Osteoblast (primary cell): ENCODE measurements around the gene NAA11. TPM values are rescaled to one million over a fixed set of nuclear protein-coding genes. Genes with fewer than 3 reads are reported as not detected.

Experiments
- DNase-seq: peaks from one replicate; pipeline ENCODE4 v3.0.0; 2011; ENCODE audit warnings: low spot score, mixed read lengths; ENCODE audit not compliant: insufficient read length; ENCODE audit errors: missing footprints
- H2AFZ ChIP-seq: 2 replicates; pipeline ENCODE4 v1.6.0; 2011; ENCODE audit warnings: mild to moderate bottlenecking, low read length
- H3K27ac ChIP-seq: 2 replicates; pipeline ENCODE4 v1.5.1; 2011; ENCODE audit warnings: mild to moderate bottlenecking, low read depth, low read length, moderate library complexity
- H3K27me3 ChIP-seq: 2 replicates; pipeline ENCODE4 v1.6.0; 2012; ENCODE audit warnings: mild to moderate bottlenecking, control low read depth, inconsistent platforms, low read length, moderate library complexity; ENCODE audit not compliant: insufficient read depth
- H3K36me3 ChIP-seq: 2 replicates; pipeline ENCODE4 v1.5.1; 2011; ENCODE audit warnings: mild to moderate bottlenecking, low read length, control low read depth, moderate library complexity; ENCODE audit not compliant: insufficient read depth
- H3K4me1 ChIP-seq: 2 replicates; pipeline ENCODE4 v1.5.1; 2011; ENCODE audit warnings: mild to moderate bottlenecking, low read length, control low read depth, moderate library complexity; ENCODE audit not compliant: insufficient read depth
- H3K4me2 ChIP-seq: 2 replicates; pipeline ENCODE4 v1.6.0; 2011; ENCODE audit warnings: mild to moderate bottlenecking, low read length; ENCODE audit not compliant: insufficient read depth
- H3K4me3 ChIP-seq: fragments of 200-600 bp; sonication (generic); 3 replicates; pipeline ENCODE4 v1.5.1; 2012; ENCODE audit warnings: mild to moderate bottlenecking, low read length, inconsistent platforms; ENCODE audit not compliant: insufficient read depth
- H3K79me2 ChIP-seq: 2 replicates; pipeline ENCODE4 v1.6.0; 2012; ENCODE audit warnings: mild to moderate bottlenecking, low read length, control low read depth, inconsistent platforms; ENCODE audit not compliant: insufficient read depth
- H3K9me3 ChIP-seq: 2 replicates; pipeline ENCODE4 v1.5.1; 2011; ENCODE audit warnings: low read depth, low read length, control low read depth
- H4K20me1 ChIP-seq: 2 replicates; pipeline ENCODE4 v1.6.0; 2012; ENCODE audit warnings: mild to moderate bottlenecking, low read length, control low read depth; ENCODE audit not compliant: insufficient read depth
- CTCF ChIP-seq: IDR thresholded peaks from 2 replicates; pipeline ENCODE4 v1.5.1; 2011; ENCODE audit warnings: mild to moderate bottlenecking, low read depth, low read length, moderate library complexity; ENCODE audit errors: extremely low read depth
- total RNA-seq: library from RNA; depleted of rRNA; stranded (reverse); fragments of >200 nt; gene quantifications from 2 replicates; pipeline ENCODE4 v1.2.3, GENCODE V29; 2012

Gene NAA11
- total RNA-seq, 1 donor: not detected

- H3K4me3 ChIP-seq: no peak overlapping the region
- no peak for TF ChIP-seq CTCF
Measured at GRCh38 chr4:79298027-79298426, 27.8 kb downstream of the NAA11 start.

GRCh38 chr4:79297479-79297878 is 28.4 kb downstream of the NAA11 start:
- Histone ChIP-seq H2AFZ (no peak overlapping the region), H3K4me2 (no peak overlapping the region), H3K79me2 (no peaks in the 10 kb centered on the region), H3K9me3 (no peaks in the 10 kb centered on the region), H3K27me3 (no peaks in the 10 kb centered on the region), H3K4me1 (no peaks in the 10 kb centered on the region), H3K27ac (no peak overlapping the region), H3K4me3 (no peak overlapping the region), H3K36me3 (no peaks in the 10 kb centered on the region), H4K20me1 (no peaks in the 10 kb centered on the region)
- no peak for TF ChIP-seq CTCF
- DNase-seq: no peak

More at GRCh38 chr4:79298027-79298426, 27.8 kb downstream of the NAA11 start:
- Histone ChIP-seq H3K79me2 (no peaks in the 10 kb centered on the region), H3K9me3 (no peaks in the 10 kb centered on the region), H3K27ac (no peak overlapping the region), H3K4me1 (no peaks in the 10 kb centered on the region), H3K4me2 (no peak overlapping the region), H4K20me1 (no peaks in the 10 kb centered on the region), H3K27me3 (no peaks in the 10 kb centered on the region), H3K36me3 (no peaks in the 10 kb centered on the region), H2AFZ (no peak overlapping the region)
- no peak for DNase-seq

- no peak for TF ChIP-seq CTCF
- Histone ChIP-seq H4K20me1 (no peaks in the 10 kb centered on the region), H3K4me1 (no peaks in the 10 kb centered on the region), H3K4me2 (no peak overlapping the region), H3K27ac (no peak overlapping the region), H3K79me2 (no peaks in the 10 kb centered on the region), H3K27me3 (no peaks in the 10 kb centered on the region), H3K4me3 (no peak overlapping the region), H2AFZ (no peak overlapping the region), H3K9me3 (no peaks in the 10 kb centered on the region), H3K36me3 (no peaks in the 10 kb centered on the region)
- no peak for DNase-seq
Measured at GRCh38 chr4:79296768-79297428, 29.0 kb downstream of the NAA11 start.

GRCh38 chr4:79295086-79295485 is 30.8 kb downstream of the NAA11 start:
- TF ChIP-seq CTCF: no peak
- Histone ChIP-seq H3K27ac (no peak overlapping the region), H3K4me2 (no peak overlapping the region), H3K9me3 (no peaks in the 10 kb centered on the region), H4K20me1 (no peaks in the 10 kb centered on the region), H3K36me3 (no peaks in the 10 kb centered on the region), H3K27me3 (no peaks in the 10 kb centered on the region), H3K4me3 (no peak overlapping the region), H3K79me2 (no peaks in the 10 kb centered on the region), H3K4me1 (no peaks in the 10 kb centered on the region), H2AFZ (no peak overlapping the region)
- no peak for DNase-seq
